ENCODE data around the gene CHAMP1. TPM values are rescaled to one million over a fixed set of nuclear protein-coding genes. Genes with fewer than 3 reads are reported as not detected.

CHAMP1 gene
- total RNA-seq, 1 donor = 9.4 TPM

GRCh38 chr13:114282041-114282670 is 32.1 kb upstream of the CHAMP1 start:
- H3K36me3 ChIP-seq (ENCODE audit: insufficient read depth, low read length) = peaks cover 32% of the 10 kb centered on the region
- peak; percentile 86 for DNase-seq (ENCODE audit: insufficient read length, low spot score, missing footprints)
- H3K27ac ChIP-seq (ENCODE audit: low read depth, low read length) = peak overlapping the region; percentile 91
- no peaks in the 10 kb centered on the region for H3K9me3 ChIP-seq (ENCODE audit: low read depth, low read length)
- peak overlapping the region; percentile 76 for H2AFZ ChIP-seq (ENCODE audit: low read length)
- no peaks in the 10 kb centered on the region for H3K27me3 ChIP-seq (ENCODE audit: insufficient read depth, low read length)
- H3K4me2 ChIP-seq (ENCODE audit: insufficient read depth, low read length) = peak overlapping the region; percentile 94
- H3K4me1 ChIP-seq (ENCODE audit: insufficient read depth, low read length) = peaks cover 48% of the 10 kb centered on the region
- H3K79me2 ChIP-seq (ENCODE audit: insufficient read depth, low read length) = peaks cover 37% of the 10 kb centered on the region
- H3K4me3 ChIP-seq (ENCODE audit: insufficient read depth, low read length) = peak overlapping the region; percentile 92
- no peaks in the 10 kb centered on the region for H4K20me1 ChIP-seq (ENCODE audit: insufficient read depth, low read length)
- no peak for TF ChIP-seq CTCF (IDR thresholded peaks at IDR 0.05; ENCODE audit: extremely low read depth, low read depth, low read length)

GRCh38 chr13:114283576-114283975 is 30.7 kb upstream of the CHAMP1 start:
- Histone ChIP-seq H3K9me3 (ENCODE audit: low read depth, low read length) (no peaks in the 10 kb centered on the region), H4K20me1 (ENCODE audit: insufficient read depth, low read length) (peaks cover 4% of the 10 kb centered on the region), H3K4me3 (ENCODE audit: insufficient read depth, low read length) (peak overlapping the region; percentile 22), H3K27ac (ENCODE audit: low read depth, low read length) (peak overlapping the region; percentile 36), H2AFZ (ENCODE audit: low read length) (no peak overlapping the region), H3K36me3 (ENCODE audit: insufficient read depth, low read length) (peaks cover 41% of the 10 kb centered on the region), H3K4me1 (ENCODE audit: insufficient read depth, low read length) (peaks cover 48% of the 10 kb centered on the region), H3K79me2 (ENCODE audit: insufficient read depth, low read length) (peaks cover 47% of the 10 kb centered on the region), H3K4me2 (ENCODE audit: insufficient read depth, low read length) (peak overlapping the region; percentile 94), H3K27me3 (ENCODE audit: insufficient read depth, low read length) (no peaks in the 10 kb centered on the region)
- DNase-seq (ENCODE audit: insufficient read length, low spot score, missing footprints) = no peak
- TF ChIP-seq CTCF (IDR thresholded peaks at IDR 0.05; ENCODE audit: extremely low read depth, low read depth, low read length) = no peak

- Histone ChIP-seq H3K4me1 (ENCODE audit: insufficient read depth, low read length) (peaks cover 44% of the 10 kb centered on the region), H3K27ac (ENCODE audit: low read depth, low read length) (peak overlapping the region; percentile 85), H3K27me3 (ENCODE audit: insufficient read depth, low read length) (no peaks in the 10 kb centered on the region), H2AFZ (ENCODE audit: low read length) (no peak overlapping the region), H3K4me2 (ENCODE audit: insufficient read depth, low read length) (no peak overlapping the region), H3K9me3 (ENCODE audit: low read depth, low read length) (no peaks in the 10 kb centered on the region), H3K79me2 (ENCODE audit: insufficient read depth, low read length) (peaks cover 56% of the 10 kb centered on the region), H4K20me1 (ENCODE audit: insufficient read depth, low read length) (peaks cover 6% of the 10 kb centered on the region), H3K4me3 (ENCODE audit: insufficient read depth, low read length) (no peak overlapping the region), H3K36me3 (ENCODE audit: insufficient read depth, low read length) (peaks cover 48% of the 10 kb centered on the region)
- no peak for DNase-seq (ENCODE audit: insufficient read length, low spot score, missing footprints)
- TF ChIP-seq CTCF (IDR thresholded peaks at IDR 0.05; ENCODE audit: extremely low read depth, low read depth, low read length) = no peak
These were observed 29.6 kb upstream of the CHAMP1 start for GRCh38 chr13:114284680-114285079.

- Histone ChIP-seq H3K79me2 (ENCODE audit: insufficient read depth, low read length) (peaks cover 62% of the 10 kb centered on the region), H3K4me1 (ENCODE audit: insufficient read depth, low read length) (peaks cover 38% of the 10 kb centered on the region), H3K4me2 (ENCODE audit: insufficient read depth, low read length) (no peak overlapping the region), H3K27me3 (ENCODE audit: insufficient read depth, low read length) (no peaks in the 10 kb centered on the region), H3K4me3 (ENCODE audit: insufficient read depth, low read length) (no peak overlapping the region), H3K36me3 (ENCODE audit: insufficient read depth, low read length) (peaks cover 52% of the 10 kb centered on the region), H2AFZ (ENCODE audit: low read length) (no peak overlapping the region), H3K27ac (ENCODE audit: low read depth, low read length) (peak overlapping the region; percentile 85), H3K9me3 (ENCODE audit: low read depth, low read length) (no peaks in the 10 kb centered on the region), H4K20me1 (ENCODE audit: insufficient read depth, low read length) (peaks cover 7% of the 10 kb centered on the region)
- no peak for TF ChIP-seq CTCF (IDR thresholded peaks at IDR 0.05; ENCODE audit: extremely low read depth, low read depth, low read length)
- peak; percentile 52 for DNase-seq (ENCODE audit: insufficient read length, low spot score, missing footprints)
These were observed 29.0 kb upstream of the CHAMP1 start for GRCh38 chr13:114285166-114285808.
